ENCODE measurements around the gene ARMC12.

GRCh38 chr6:35727935-35728682 is 8.7 kb upstream of the ARMC12 start:
- TF ChIP-seq, protein P1, sequence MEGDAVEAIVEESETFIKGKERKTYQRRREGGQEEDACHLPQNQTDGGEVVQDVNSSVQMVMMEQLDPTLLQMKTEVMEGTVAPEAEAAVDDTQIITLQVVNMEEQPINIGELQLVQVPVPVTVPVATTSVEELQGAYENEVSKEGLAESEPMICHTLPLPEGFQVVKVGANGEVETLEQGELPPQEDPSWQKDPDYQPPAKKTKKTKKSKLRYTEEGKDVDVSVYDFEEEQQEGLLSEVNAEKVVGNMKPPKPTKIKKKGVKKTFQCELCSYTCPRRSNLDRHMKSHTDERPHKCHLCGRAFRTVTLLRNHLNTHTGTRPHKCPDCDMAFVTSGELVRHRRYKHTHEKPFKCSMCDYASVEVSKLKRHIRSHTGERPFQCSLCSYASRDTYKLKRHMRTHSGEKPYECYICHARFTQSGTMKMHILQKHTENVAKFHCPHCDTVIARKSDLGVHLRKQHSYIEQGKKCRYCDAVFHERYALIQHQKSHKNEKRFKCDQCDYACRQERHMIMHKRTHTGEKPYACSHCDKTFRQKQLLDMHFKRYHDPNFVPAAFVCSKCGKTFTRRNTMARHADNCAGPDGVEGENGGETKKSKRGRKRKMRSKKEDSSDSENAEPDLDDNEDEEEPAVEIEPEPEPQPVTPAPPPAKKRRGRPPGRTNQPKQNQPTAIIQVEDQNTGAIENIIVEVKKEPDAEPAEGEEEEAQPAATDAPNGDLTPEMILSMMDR (IDR thresholded peaks at IDR 0.05; ENCODE audit: low read length) = no peak
- TF ChIP-seq EZH2 (IDR thresholded peaks at IDR 0.05; ENCODE audit: borderline replicate concordance, low read length) = no peak
